HepG2 (cell line): Measurements from ENCODE around the gene PFKL. TPM values are rescaled to one million over a fixed set of nuclear protein-coding genes. Genes with fewer than 3 reads are reported as not detected.

Experiments used
- ARHGAP35 ChIP-seq: sonication (generic); formaldehyde crosslinking; IDR thresholded peaks from 2 replicates; pipeline ENCODE4 v1.9.0; 2022; ENCODE audit warnings: mild to moderate bottlenecking, inconsistent platforms, moderate library complexity, missing genetic modification reagents, borderline replicate concordance
- KLF16 ChIP-seq, 2 experiments: sonication (generic) in 1 of 2; formaldehyde crosslinking in 1 of 2; IDR thresholded peaks; 2 replicates each; pipeline versions ENCODE4 v1.6.1 to v1.8.0; 2016 to 2023; ENCODE audit warnings: missing genetic modification reagents in 2 of 2, missing compliant biosample characterization in 1 of 2
- MNT ChIP-seq: fragments of 450-650 bp; IDR thresholded peaks from 2 replicates; pipeline ENCODE4 v1.6.1; 2016
- NONO ChIP-seq, 2 experiments: fragments of 450-650 bp in 1 of 2; sonication (generic) in 1 of 2; formaldehyde crosslinking in 1 of 2; IDR thresholded peaks in 1 of 2; conservative IDR thresholded peaks in 1 of 2; 2 replicates each; pipeline versions ENCODE4 v1.6.1 to v1.8.0; 2017 to 2022; ENCODE audit warnings: mild to moderate bottlenecking in 1 of 2, missing genetic modification reagents in 1 of 2, moderate library complexity in 1 of 2
- PHF20 ChIP-seq: sonication (generic); formaldehyde crosslinking; IDR thresholded peaks from 2 replicates; pipeline ENCODE4 v1.5.0; 2020; ENCODE audit warnings: mild to moderate bottlenecking, missing genetic modification reagents
- POLR2AphosphoS5 ChIP-seq: IDR thresholded peaks from 2 replicates; pipeline ENCODE4 v1.6.1; 2012; ENCODE audit warnings: low read depth, low read length
- POLR2G ChIP-seq: fragments of 200-400 bp; formaldehyde crosslinking; IDR thresholded peaks from 2 replicates; pipeline ENCODE4 v1.6.1; 2018; ENCODE audit warnings: mild to moderate bottlenecking, low read depth, low read length, moderate library complexity
- RXRB ChIP-seq: IDR thresholded peaks from 2 replicates; pipeline ENCODE4 v1.6.1; 2016; ENCODE audit warnings: borderline replicate concordance, missing genetic modification reagents, missing compliant biosample characterization
- SMAD3 ChIP-seq: sonication (generic); formaldehyde crosslinking; IDR thresholded peaks from 2 replicates; pipeline ENCODE4 v1.4.0; 2020; ENCODE audit warnings: missing genetic modification reagents
- SP4 ChIP-seq: sonication (generic); formaldehyde crosslinking; IDR thresholded peaks from 2 replicates; pipeline ENCODE4 v1.8.1; 2023; ENCODE audit warnings: mild to moderate bottlenecking, missing genetic modification reagents
- TAF1 ChIP-seq: sonication (generic); formaldehyde crosslinking; IDR thresholded peaks from 2 replicates; pipeline ENCODE4 v1.4.0; 2020; ENCODE audit warnings: missing genetic modification reagents
- THAP11 ChIP-seq: IDR thresholded peaks from 2 replicates; pipeline ENCODE4 v1.6.1; 2016; ENCODE audit warnings: missing biosample characterization, missing genetic modification reagents
- TRIM22 ChIP-seq: fragments of 450-650 bp; IDR thresholded peaks from 2 replicates; pipeline ENCODE4 v1.6.1; 2017
- ZKSCAN8 ChIP-seq: IDR thresholded peaks from 2 replicates; pipeline ENCODE4 v1.6.1; 2016; ENCODE audit warnings: borderline replicate concordance, missing genetic modification reagents, missing compliant biosample characterization
- ZNF232 ChIP-seq: sonication (generic); formaldehyde crosslinking; IDR thresholded peaks from 2 replicates; pipeline ENCODE4 v1.4.0; 2020; ENCODE audit warnings: missing genetic modification reagents, borderline replicate concordance
- ZNF331 ChIP-seq: sonication (generic); formaldehyde crosslinking; IDR thresholded peaks from 2 replicates; pipeline ENCODE4 v1.4.0; 2020; ENCODE audit warnings: missing genetic modification reagents
- ZNF335 ChIP-seq: sonication (generic); formaldehyde crosslinking; IDR thresholded peaks from 2 replicates; pipeline ENCODE4 v1.4.0; 2020; ENCODE audit warnings: missing genetic modification reagents
- ZNF570 ChIP-seq: sonication (generic); formaldehyde crosslinking; IDR thresholded peaks from 2 replicates; pipeline ENCODE4 v1.4.0; 2020; ENCODE audit warnings: mild to moderate bottlenecking, missing genetic modification reagents, borderline replicate concordance
- ZXDC ChIP-seq: sonication (generic); formaldehyde crosslinking; IDR thresholded peaks from 2 replicates; pipeline ENCODE4 v1.5.0; 2020; ENCODE audit warnings: mild to moderate bottlenecking, missing genetic modification reagents
- polyA plus RNA-seq, 8 experiments: library from polyadenylated mRNA; depleted of rRNA in 3 of 8; stranded (reverse) in 7 of 8; unstranded in 1 of 8; fragments of >200 nt; fragmentation: Illumina TruSeq in 4 of 8; extraction: Trizol in 4 of 8; gene quantifications; 2 replicates each; pipeline versions ENCODE4 v1.2.1 to v1.2.3, GENCODE V29; 2011 to 2016; ENCODE audit warnings: low read depth in 4 of 8, missing spikeins in 1 of 8, mixed read lengths in 1 of 8; ENCODE audit not compliant: insufficient read depth in 1 of 8
- total RNA-seq, 5 experiments: library from RNA; depleted of rRNA; stranded (reverse); fragments of >200 nt; fragmentation: Illumina TruSeq; extraction: Trizol; gene quantifications; 2 replicates each; pipeline ENCODE4 v1.2.3, GENCODE V29; 2016; ENCODE audit warnings: low read depth in 1 of 5

The PFKL gene
- total and polyA plus RNA-seq, 2 of the 13 experiments (the other 11 are each of a cell fraction or from before 2014, with no cell fraction given) = 92.8 to 106 TPM

GRCh38 chr21:44338971-44339910 lies 39.4 kb downstream of the PFKL start, which contains the start of gene CFAP410 (continued):
- TF ChIP-seq KLF16 (CRISPR knock-in tag; IDR thresholded peaks at IDR 0.05) = peak in 1 of 2 experiments; percentile 84; a peak in 2 of 4 replicates
- TF ChIP-seq SMAD3 (CRISPR knock-in tag) = 0 out of 2 replicates have a peak, but pooled peaks have one; percentile 21
- TF ChIP-seq ZNF232 (CRISPR knock-in tag) = peak; percentile 63; the same call in 1 of the 2 replicates
- TF ChIP-seq ZNF335 (CRISPR knock-in tag) = peak; percentile 61; the same call in 1 of the 2 replicates
- no peak for TF ChIP-seq NONO (IDR thresholded peaks at IDR 0.05)
- peak; percentile 96 for TF ChIP-seq NONO (CRISPR knock-in tag; conservative IDR thresholded peaks at IDR 0.05)
- peak; percentile 51 for TF ChIP-seq MNT
- TF ChIP-seq TRIM22 = no peak
- TF ChIP-seq ZNF331 (CRISPR knock-in tag) = peak; percentile 50; the same call in 1 of the 2 replicates
- TF ChIP-seq ZKSCAN8 (CRISPR knock-in tag) = no peak
- TF ChIP-seq SP4 (CRISPR knock-in tag) = peak; percentile 86
- TF ChIP-seq POLR2G = peak; percentile 93
- TF ChIP-seq ZXDC (CRISPR knock-in tag) = no peak
- peak; percentile 96 for TF ChIP-seq TAF1
- peak; percentile 94 for TF ChIP-seq THAP11
- TF ChIP-seq ARHGAP35 (CRISPR knock-in tag) = peak; percentile 62; the same call in 1 of the 2 replicates
- TF ChIP-seq PHF20 = peak; percentile 99
- 0 out of 2 replicates have a peak, but pooled peaks have one; percentile 46 for TF ChIP-seq ZNF570 (CRISPR knock-in tag)
- peak; percentile 46; the same call in 1 of the 2 replicates for TF ChIP-seq RXRB (CRISPR knock-in tag)
- TF ChIP-seq POLR2AphosphoS5 = peak; percentile 77
